OCI-LY7 (cell line): Measurements from ENCODE around the gene COA8. TPM values are rescaled to one million over a fixed set of nuclear protein-coding genes. Genes with fewer than 3 reads are reported as not detected.
A peak's percentile ranks its signal among the peaks of the same experiment; 100 is the strongest.

ENCODE experiments used
- BruUV-seq: library from RNA; stranded (reverse); fragments of 400-500 nt; replicated peaks from 2 replicates; lab custom pipeline; 2021; lab: Mats Ljungman, UMichigan
- CTCF ChIA-PET: fragments of 300-600 bp; sonication (Branson Sonifier 250); formaldehyde crosslinking; loops from one replicate; lab custom pipeline; 2022; ENCODE audit warnings: antibody characterized with exemption; ENCODE audit not compliant: unreplicated experiment; lab: Charles Lee
- POLR2A ChIA-PET: fragments of 300-600 bp; sonication (Branson Sonifier 250); formaldehyde crosslinking; loops from one replicate; lab custom pipeline; 2022; ENCODE audit warnings: antibody characterized with exemption; lab: Charles Lee
- DNase-seq: peaks from one replicate; pipeline ENCODE4 v3.0.0-alpha.2; 2015; ENCODE audit warnings: low spot score
- H2AFZ ChIP-seq: fragments of 200-600 bp; sonication (generic), shearing (Covaris generic); 2 replicates; pipeline ENCODE4 v1.6.1; 2014; ENCODE audit warnings: mild to moderate bottlenecking, antibody characterized with exemption, low read length, moderate library complexity
- H3K27ac ChIP-seq: fragments of 200-600 bp; sonication (generic); 2 replicates; pipeline ENCODE4 v1.5.1; 2014; ENCODE audit warnings: mixed run types, low read depth, mild to moderate bottlenecking, moderate library complexity, low read length, inconsistent platforms; ENCODE audit not compliant: poor library complexity, severe bottlenecking
- H3K36me3 ChIP-seq: fragments of 200-600 bp; sonication (generic); 2 replicates; pipeline ENCODE4 v1.6.1; 2014; ENCODE audit warnings: mild to moderate bottlenecking, antibody characterized with exemption, low read length, moderate library complexity, mixed read lengths; ENCODE audit not compliant: insufficient read depth
- H3K4me1 ChIP-seq: fragments of 200-600 bp; sonication (generic); 2 replicates; pipeline ENCODE4 v1.5.1; 2014; ENCODE audit warnings: mild to moderate bottlenecking, low read length; ENCODE audit not compliant: insufficient read depth, poor library complexity, severe bottlenecking
- H3K4me2 ChIP-seq: fragments of 200-600 bp; sonication (generic); 2 replicates; pipeline ENCODE4 v1.6.1; 2014; ENCODE audit warnings: mild to moderate bottlenecking, low read length
- H3K4me3 ChIP-seq: fragments of 200-600 bp; sonication (generic); 2 replicates; pipeline ENCODE4 v1.5.1; 2014; ENCODE audit warnings: mild to moderate bottlenecking, low read depth, low read length; ENCODE audit not compliant: poor library complexity, severe bottlenecking
- H3K79me2 ChIP-seq: fragments of 200-600 bp; sonication (generic); 2 replicates; pipeline ENCODE4 v1.6.1; 2016; ENCODE audit warnings: low read depth, mild to moderate bottlenecking, low read length, moderate library complexity, mixed read lengths; ENCODE audit not compliant: insufficient read depth
- H3K9me2 ChIP-seq: fragments of 200-600 bp; sonication (generic); 2 replicates; pipeline ENCODE4 v1.6.1; 2016; ENCODE audit warnings: mild to moderate bottlenecking, low read length, mixed read lengths; ENCODE audit not compliant: insufficient read depth
- H3K9me3 ChIP-seq: fragments of 200-600 bp; sonication (generic); 2 replicates; pipeline ENCODE4 v1.6.1; 2014; ENCODE audit warnings: mild to moderate bottlenecking, mixed run types, low read length, mixed read lengths
- H4K20me1 ChIP-seq: fragments of 200-600 bp; sonication (generic); 2 replicates; pipeline ENCODE4 v1.6.1; 2014; ENCODE audit warnings: mild to moderate bottlenecking, antibody characterized with exemption, low read length, moderate library complexity, mixed read lengths; ENCODE audit not compliant: insufficient read depth
- EZH2phosphoT487 ChIP-seq: fragments of 200-600 bp; sonication (generic); IDR thresholded peaks from 2 replicates; pipeline ENCODE4 v1.6.1; 2018; ENCODE audit warnings: low read depth, borderline replicate concordance, mild to moderate bottlenecking, mixed run types, antibody characterized with exemption, low read length, moderate library complexity, mixed read lengths
- intact Hi-C: fragments of 100-400 bp; cut with micrococcal nuclease; formaldehyde crosslinking; loops from one replicate; pipeline ENCODE4 v1.10.0; 2022; ENCODE audit not compliant: unreplicated experiment
- total RNA-seq, 2 experiments: library from RNA; depleted of rRNA in 1 of 2; stranded (reverse); fragments of >200 nt in 1 of 2; shearing (Covaris generic) in 1 of 2; gene quantifications; 2 replicates each; pipeline ENCODE4 v1.2.3, GENCODE V29; 2014 to 2022
- TF ChIP-seq, protein P1 (sequence below): fragments of 200-600 bp; sonication (generic); conservative IDR thresholded peaks from 2 replicates; pipeline ENCODE4 v1.5.1; 2014; ENCODE audit warnings: mild to moderate bottlenecking, antibody characterized with exemption, low read length, moderate library complexity, mixed read lengths

COA8 gene
- total RNA-seq, 2 experiments from 2014 or later = 18.7 to 33.0 TPM

DNA sequence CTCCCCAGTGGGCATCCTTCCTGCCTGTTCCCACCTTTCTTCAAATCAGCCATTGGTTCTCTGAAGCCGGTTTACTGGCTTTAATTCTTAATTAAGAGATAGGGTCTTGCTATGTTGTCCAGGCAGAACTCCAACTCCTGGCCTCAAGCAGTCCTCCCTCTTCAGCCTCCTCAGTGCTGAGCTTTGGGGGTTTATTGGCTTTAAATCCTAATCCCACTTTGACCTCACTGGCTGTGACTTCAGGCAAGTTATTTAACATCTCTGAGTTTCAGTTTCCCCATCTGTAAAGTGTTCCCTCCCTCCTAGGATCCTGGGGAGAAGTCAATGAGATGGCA lies 35.9 kb upstream of the COA8 start:
- H3K4me1 ChIP-seq = peaks cover 28% of the 10 kb centered on the region
- H3K27ac ChIP-seq = no peak overlapping the region
- intact Hi-C loops = no loop called here

GRCh38 chr14:103527408-103528145 lies 35.2 kb upstream of the COA8 start:
- ChIA-PET POLR2A (interaction anchor here (0.6 kb wide), 1 partner anchor 36 kb away, joined by 3 read pairs; no protein-coding TSS in a partner anchor), CTCF (interaction anchor here (0.5 to 1.5 kb wide), 3 partner anchors 10 to 758 kb away, joined by 3 read pairs; no protein-coding TSS in a partner anchor)
- no peak for TF ChIP-seq EZH2phosphoT487
- TF ChIP-seq, protein P1, sequence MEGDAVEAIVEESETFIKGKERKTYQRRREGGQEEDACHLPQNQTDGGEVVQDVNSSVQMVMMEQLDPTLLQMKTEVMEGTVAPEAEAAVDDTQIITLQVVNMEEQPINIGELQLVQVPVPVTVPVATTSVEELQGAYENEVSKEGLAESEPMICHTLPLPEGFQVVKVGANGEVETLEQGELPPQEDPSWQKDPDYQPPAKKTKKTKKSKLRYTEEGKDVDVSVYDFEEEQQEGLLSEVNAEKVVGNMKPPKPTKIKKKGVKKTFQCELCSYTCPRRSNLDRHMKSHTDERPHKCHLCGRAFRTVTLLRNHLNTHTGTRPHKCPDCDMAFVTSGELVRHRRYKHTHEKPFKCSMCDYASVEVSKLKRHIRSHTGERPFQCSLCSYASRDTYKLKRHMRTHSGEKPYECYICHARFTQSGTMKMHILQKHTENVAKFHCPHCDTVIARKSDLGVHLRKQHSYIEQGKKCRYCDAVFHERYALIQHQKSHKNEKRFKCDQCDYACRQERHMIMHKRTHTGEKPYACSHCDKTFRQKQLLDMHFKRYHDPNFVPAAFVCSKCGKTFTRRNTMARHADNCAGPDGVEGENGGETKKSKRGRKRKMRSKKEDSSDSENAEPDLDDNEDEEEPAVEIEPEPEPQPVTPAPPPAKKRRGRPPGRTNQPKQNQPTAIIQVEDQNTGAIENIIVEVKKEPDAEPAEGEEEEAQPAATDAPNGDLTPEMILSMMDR = no peak
- no peak overlapping the region for H2AFZ ChIP-seq
- no peaks in the 10 kb centered on the region for H4K20me1 ChIP-seq
- peak; percentile 45 for DNase-seq
- H3K9me3 ChIP-seq = no peaks in the 10 kb centered on the region
- H3K9me2 ChIP-seq = no peaks in the 10 kb centered on the region
- intact Hi-C loops = no loop called here
- H3K4me1 ChIP-seq = peaks cover 28% of the 10 kb centered on the region
- peaks cover 24% of the 10 kb centered on the region; the same call in 1 of the 2 replicates for H3K36me3 ChIP-seq
- peak overlapping the region; percentile 100 for H3K4me2 ChIP-seq
- peak overlapping the region; percentile 92 for H3K4me3 ChIP-seq
- H3K27ac ChIP-seq = no peak overlapping the region
- H3K79me2 ChIP-seq = peaks cover 27% of the 10 kb centered on the region
- no TSS peak for BruUV-seq

More for the DNA sequence above, 35.9 kb upstream of the COA8 start:
- POLR2A ChIA-PET = interaction anchor here (0.5 kb wide), 1 partner anchor 131 kb away, joined by 3 read pairs; no protein-coding TSS in a partner anchor
- peak overlapping the region; percentile 100; the same call in 1 of the 2 replicates for H3K4me2 ChIP-seq
- DNase-seq = no peak
- no peak for TF ChIP-seq EZH2phosphoT487
- TF ChIP-seq, protein P1 = no peak
- peaks cover 27% of the 10 kb centered on the region for H3K79me2 ChIP-seq
- peaks cover 18% of the 10 kb centered on the region; the same call in 1 of the 2 replicates for H3K36me3 ChIP-seq
- no peak overlapping the region for H3K4me3 ChIP-seq
- H4K20me1 ChIP-seq = no peaks in the 10 kb centered on the region
- H2AFZ ChIP-seq = no peak overlapping the region
- CTCF ChIA-PET = no interaction called here
- H3K9me3 ChIP-seq = no peaks in the 10 kb centered on the region
- BruUV-seq = no TSS peak
- no peaks in the 10 kb centered on the region for H3K9me2 ChIP-seq

DNA sequence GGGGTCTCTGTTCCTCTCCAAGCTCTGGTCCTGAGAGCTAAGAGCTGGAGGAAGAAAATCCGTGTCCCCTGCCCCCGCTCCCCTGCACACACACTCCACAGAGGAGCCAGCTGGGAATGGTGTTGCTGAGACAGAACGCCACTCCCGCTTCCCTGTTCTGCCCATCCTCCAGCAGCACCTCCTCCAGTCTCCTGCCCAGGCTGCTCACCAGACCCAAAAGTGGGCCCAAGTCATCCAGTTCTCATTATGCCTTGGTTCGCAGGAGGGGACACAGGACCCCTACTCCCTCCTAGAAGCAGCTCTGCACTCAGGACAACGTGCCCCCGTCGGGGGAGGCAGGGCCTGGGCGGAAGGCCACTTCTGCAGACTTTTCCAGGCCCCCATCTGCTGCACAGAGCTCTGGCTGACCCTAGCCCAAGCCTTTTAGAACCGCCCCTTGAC lies 34.6 kb upstream of the COA8 start:
- peak overlapping the region; percentile 74 for H2AFZ ChIP-seq
- peak overlapping the region; percentile 92 for H3K4me3 ChIP-seq
- no peaks in the 10 kb centered on the region for H3K9me3 ChIP-seq
- ChIA-PET POLR2A (interaction anchor here (0.6 kb wide), 1 partner anchor 36 kb away, joined by 3 read pairs; no protein-coding TSS in a partner anchor), CTCF (interaction anchor here (1.3 to 1.5 kb wide), 2 partner anchors 10 to 33 kb away, joined by 3 read pairs; no protein-coding TSS in a partner anchor)
- TF ChIP-seq EZH2phosphoT487 = no peak
- TF ChIP-seq, protein P1 = no peak
- peak overlapping the region; percentile 100 for H3K4me2 ChIP-seq
- intact Hi-C loops = no loop called here
- H3K9me2 ChIP-seq = no peaks in the 10 kb centered on the region
- peaks cover 28% of the 10 kb centered on the region for H3K4me1 ChIP-seq
- no TSS peak for BruUV-seq
- peaks cover 24% of the 10 kb centered on the region; the same call in 1 of the 2 replicates for H3K36me3 ChIP-seq
- no peak for DNase-seq
- peaks cover 27% of the 10 kb centered on the region for H3K79me2 ChIP-seq
- H4K20me1 ChIP-seq = no peaks in the 10 kb centered on the region
- H3K27ac ChIP-seq = no peak overlapping the region
